GM12801 (cell line): ENCODE results near the gene ZNF2.

ENCODE experiments used
- TF ChIP-seq, protein P1 (sequence below): IDR thresholded peaks from one replicate; pipeline ENCODE4 v1.5.1; 2011; ENCODE audit warnings: control low read depth; ENCODE audit not compliant: insufficient read length; ENCODE audit errors: extremely low read depth

Gene ZNF2

GRCh38 chr2:95179451-95179850, 13.8 kb downstream of the ZNF2 start:
- TF ChIP-seq, protein P1, sequence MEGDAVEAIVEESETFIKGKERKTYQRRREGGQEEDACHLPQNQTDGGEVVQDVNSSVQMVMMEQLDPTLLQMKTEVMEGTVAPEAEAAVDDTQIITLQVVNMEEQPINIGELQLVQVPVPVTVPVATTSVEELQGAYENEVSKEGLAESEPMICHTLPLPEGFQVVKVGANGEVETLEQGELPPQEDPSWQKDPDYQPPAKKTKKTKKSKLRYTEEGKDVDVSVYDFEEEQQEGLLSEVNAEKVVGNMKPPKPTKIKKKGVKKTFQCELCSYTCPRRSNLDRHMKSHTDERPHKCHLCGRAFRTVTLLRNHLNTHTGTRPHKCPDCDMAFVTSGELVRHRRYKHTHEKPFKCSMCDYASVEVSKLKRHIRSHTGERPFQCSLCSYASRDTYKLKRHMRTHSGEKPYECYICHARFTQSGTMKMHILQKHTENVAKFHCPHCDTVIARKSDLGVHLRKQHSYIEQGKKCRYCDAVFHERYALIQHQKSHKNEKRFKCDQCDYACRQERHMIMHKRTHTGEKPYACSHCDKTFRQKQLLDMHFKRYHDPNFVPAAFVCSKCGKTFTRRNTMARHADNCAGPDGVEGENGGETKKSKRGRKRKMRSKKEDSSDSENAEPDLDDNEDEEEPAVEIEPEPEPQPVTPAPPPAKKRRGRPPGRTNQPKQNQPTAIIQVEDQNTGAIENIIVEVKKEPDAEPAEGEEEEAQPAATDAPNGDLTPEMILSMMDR, result no peak

DNA sequence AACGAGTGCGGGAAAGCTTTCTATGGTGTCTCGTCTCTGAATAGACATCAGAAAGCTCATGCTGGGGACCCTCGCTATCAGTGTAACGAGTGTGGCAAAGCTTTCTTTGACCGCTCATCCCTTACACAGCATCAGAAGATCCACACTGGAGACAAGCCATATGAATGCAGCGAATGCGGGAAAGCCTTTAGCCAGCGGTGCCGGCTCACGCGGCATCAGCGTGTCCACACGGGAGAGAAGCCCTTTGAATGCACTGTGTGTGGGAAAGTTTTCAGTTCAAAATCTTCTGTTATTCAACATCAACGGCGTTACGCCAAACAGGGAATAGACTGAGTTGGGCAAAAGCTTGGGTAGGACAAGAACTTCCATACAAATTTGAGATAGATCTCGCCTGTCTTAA, 16.2 kb downstream of the ZNF2 start:
- TF ChIP-seq, protein P1, result no peak

DNA sequence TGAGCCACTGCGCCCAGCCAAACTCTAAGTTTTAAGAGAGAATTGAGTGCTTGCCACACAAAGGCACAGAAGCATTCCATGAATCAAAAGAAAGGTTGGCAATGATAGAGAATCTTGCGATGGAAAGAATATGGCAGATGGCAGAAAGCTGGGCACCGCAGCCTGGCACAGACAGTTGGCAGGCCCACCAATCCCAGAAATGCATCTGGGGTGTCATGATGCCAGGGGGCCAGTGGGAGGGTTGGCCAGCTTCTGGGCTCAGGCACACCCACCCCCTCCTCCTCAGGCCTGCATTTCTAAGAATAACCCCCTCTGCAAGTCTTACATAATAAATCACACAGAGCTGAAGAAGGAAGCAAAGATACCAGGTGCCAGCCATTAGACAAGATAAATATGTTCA, 19.6 kb downstream of the ZNF2 start:
- TF ChIP-seq, protein P1, result no peak

DNA sequence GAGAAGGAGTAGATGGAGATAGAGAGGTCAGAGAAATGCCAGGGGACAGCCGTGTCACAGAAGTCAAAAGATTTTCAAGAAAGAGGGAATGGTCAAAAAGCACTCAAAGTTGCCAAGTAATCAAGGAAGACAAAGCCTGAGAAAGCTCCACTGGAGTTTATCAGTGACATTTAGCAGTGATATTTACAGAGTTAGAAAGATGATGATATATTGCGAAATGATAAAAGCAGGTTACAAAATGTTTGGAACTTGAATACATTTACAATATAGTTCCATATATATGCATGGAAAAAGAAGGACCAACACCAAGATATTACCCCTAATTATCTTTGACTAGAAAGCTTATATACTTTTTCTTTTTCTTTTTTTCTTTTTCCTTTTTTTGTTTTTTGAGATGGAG, 20.4 kb downstream of the ZNF2 start:
- TF ChIP-seq, protein P1, result no peak

GRCh38 chr2:95203911-95204310, 38.3 kb downstream of the ZNF2 start:
- TF ChIP-seq, protein P1, result no peak

DNA sequence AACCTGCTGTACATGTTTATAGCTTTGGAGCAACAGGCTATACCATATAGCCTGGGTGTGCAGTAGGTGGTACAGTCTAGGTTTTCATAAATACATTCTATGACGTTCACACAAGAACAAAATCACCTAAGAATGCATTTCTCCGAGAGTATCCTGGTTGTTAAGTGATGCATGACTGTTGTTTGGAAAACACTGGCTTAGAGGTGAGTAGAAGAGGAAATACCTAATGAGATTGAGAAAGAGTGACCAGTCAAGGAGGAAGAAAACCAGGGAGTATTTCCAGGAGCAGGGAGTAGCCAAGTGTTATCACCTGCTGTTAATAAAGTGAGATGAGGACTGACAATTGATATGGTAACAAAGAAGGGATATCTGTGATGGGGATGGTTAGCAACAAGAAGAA, 38.8 kb downstream of the ZNF2 start:
- TF ChIP-seq, protein P1, result no peak

- TF ChIP-seq, protein P1, result no peak
These were observed 40.5 kb downstream of the ZNF2 start for GRCh38 chr2:95206096-95206495.
